Left lung (tissue), 10 donors: ENCODE results near the gene MYOZ2. TPM values are rescaled to one million over a fixed set of nuclear protein-coding genes. Genes with fewer than 3 reads are reported as not detected.

Experiments
- ATAC-seq: fragments of 200-7000 bp; cut with Tn5 transposase; one replicate; pipeline ENCODE4 v1.9.1; 2020; ENCODE audit warnings: moderate library complexity
- DNase-seq, 4 donors: peaks; one replicate each; pipeline ENCODE4 v3.0.0-alpha.2; 2013 to 2020
- H3K27ac ChIP-seq, 2 donors: fragments of 200-600 bp; sonication (generic) in 1 of 2; one replicate each; pipeline versions ENCODE4 v1.5.0 to v1.8.0; 2020 to 2021
- H3K27me3 ChIP-seq, 2 donors: fragments of 200-600 bp; sonication (generic) in 1 of 2; one replicate each; pipeline versions ENCODE4 v1.5.0 to v1.8.0; 2020 to 2021
- H3K36me3 ChIP-seq, 2 donors: fragments of 200-600 bp; sonication (generic) in 1 of 2; one replicate each; pipeline versions ENCODE4 v1.5.0 to v1.8.0; 2020 to 2021
- H3K4me1 ChIP-seq, 2 donors: fragments of 200-600 bp; one replicate each; pipeline ENCODE4 v1.8.0; 2021
- H3K4me3 ChIP-seq, 2 donors: fragments of 200-600 bp; sonication (generic) in 1 of 2; one replicate each; pipeline versions ENCODE4 v1.5.0 to v1.8.0; 2020 to 2021; ENCODE audit warnings: mild to moderate bottlenecking in 1 of 2
- H3K9me3 ChIP-seq, 2 donors: fragments of 200-600 bp; sonication (generic) in 1 of 2; one replicate each; pipeline versions ENCODE4 v1.5.0 to v1.8.0; 2020 to 2021
- intact Hi-C, 2 donors: fragments of 100-400 bp; cut with DNase I; formaldehyde crosslinking; loops; one replicate each; pipeline versions ENCODE4 v1.11.2 to v1.14.2; 2022
- polyA plus RNA-seq, 6 donors: library from polyadenylated mRNA; unstranded; fragments of 120-200 nt; gene quantifications; one replicate each; pipeline ENCODE4 v1.2.1, GENCODE V29; 2013; ENCODE audit not compliant: insufficient read length in 6 of 6
- total RNA-seq, 2 donors: library from RNA; stranded (reverse); fragmentation: NEBNext Ultra II Directional; extraction: Animal tissue kit (Norgen Biotek cat#: 25700); gene quantifications; one replicate each; pipeline ENCODE4 v1.2.1, GENCODE V29; 2021
- TF ChIP-seq, protein P1 (sequence below), 2 donors: fragments of 200-600 bp; sonication (generic) in 1 of 2; IDR thresholded peaks; one replicate each; pipeline versions ENCODE4 v1.5.0 to v1.8.0; 2021; ENCODE audit warnings: antibody characterized with exemption in 2 of 2
- donor health status: DM: no; HTN: yes; CAD: no.
- donor health status: DM: no; HTN: no; CAD: no.

The MYOZ2 gene
- total and polyA plus RNA-seq, 8 donors, result 0.06 to 0.39 (median 0.12) TPM; not detected in 2

GRCh38 chr4:119105605-119106004 is 30.0 kb upstream of the MYOZ2 start:
- Histone ChIP-seq H3K9me3 (no peaks in the 10 kb centered on the region), H3K27me3 (no peaks in the 10 kb centered on the region), H3K27ac (no peak overlapping the region), H3K4me1 (peaks cover 4 to 37% of the 10 kb centered on the region in 2 donors), H3K36me3 (no peaks in the 10 kb centered on the region), H3K4me3 (no peak overlapping the region)
- TF ChIP-seq, protein P1, sequence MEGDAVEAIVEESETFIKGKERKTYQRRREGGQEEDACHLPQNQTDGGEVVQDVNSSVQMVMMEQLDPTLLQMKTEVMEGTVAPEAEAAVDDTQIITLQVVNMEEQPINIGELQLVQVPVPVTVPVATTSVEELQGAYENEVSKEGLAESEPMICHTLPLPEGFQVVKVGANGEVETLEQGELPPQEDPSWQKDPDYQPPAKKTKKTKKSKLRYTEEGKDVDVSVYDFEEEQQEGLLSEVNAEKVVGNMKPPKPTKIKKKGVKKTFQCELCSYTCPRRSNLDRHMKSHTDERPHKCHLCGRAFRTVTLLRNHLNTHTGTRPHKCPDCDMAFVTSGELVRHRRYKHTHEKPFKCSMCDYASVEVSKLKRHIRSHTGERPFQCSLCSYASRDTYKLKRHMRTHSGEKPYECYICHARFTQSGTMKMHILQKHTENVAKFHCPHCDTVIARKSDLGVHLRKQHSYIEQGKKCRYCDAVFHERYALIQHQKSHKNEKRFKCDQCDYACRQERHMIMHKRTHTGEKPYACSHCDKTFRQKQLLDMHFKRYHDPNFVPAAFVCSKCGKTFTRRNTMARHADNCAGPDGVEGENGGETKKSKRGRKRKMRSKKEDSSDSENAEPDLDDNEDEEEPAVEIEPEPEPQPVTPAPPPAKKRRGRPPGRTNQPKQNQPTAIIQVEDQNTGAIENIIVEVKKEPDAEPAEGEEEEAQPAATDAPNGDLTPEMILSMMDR (IDR thresholded peaks at IDR 0.05), result no peak
- DNase-seq, result no peak
- no peak for ATAC-seq
- intact Hi-C loops, result no loop called here

DNA sequence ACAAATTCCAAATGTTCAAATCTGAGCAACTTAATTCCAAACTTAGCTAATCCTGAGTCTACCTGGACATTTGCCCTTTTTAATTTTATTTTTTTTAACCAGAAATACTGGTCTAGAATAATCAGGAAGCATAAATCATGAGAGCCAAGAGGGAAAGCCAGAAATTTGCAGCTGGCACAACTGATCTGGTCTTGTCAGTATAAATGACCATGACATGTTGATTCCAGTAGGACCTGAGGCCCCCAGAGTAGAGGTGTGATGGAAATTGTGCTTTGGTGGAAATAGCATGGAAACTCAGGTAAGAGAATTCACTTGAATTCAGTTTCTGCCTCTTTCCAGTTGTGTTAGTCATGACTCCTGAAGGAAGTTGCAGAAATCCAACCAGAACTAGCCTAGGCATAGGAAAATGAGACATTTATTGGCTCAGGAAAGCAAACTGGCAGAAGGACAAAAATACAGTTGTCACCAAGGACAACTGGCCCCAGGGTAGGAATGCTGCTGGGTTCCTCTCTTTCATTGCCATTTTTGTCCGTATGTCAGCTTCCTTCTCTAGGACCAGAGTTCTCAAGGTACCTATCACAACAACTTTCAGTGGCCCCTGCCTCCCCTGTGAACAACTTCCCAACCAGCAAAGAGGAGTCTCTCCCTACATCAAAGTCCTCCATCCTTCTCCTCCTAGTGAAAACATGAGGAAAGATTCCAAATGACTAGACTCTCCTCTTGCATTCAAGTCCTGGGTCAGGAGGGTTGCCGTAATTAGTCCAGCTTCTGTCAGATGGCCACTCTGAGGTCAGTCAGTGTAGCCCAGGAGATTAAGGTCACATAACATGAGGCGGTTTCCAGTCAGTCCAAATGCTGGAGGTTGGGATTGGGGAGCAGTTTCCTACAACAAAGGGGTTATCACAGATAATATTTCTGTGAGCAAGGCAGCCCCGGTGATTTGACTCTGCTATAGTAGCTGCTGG is 29.3 kb upstream of the MYOZ2 start:
- Histone ChIP-seq H3K9me3 (no peaks in the 10 kb centered on the region), H3K36me3 (no peaks in the 10 kb centered on the region), H3K27ac (no peak overlapping the region), H3K4me1 (peaks cover 4 to 37% of the 10 kb centered on the region in 2 donors), H3K4me3 (no peak overlapping the region), H3K27me3 (no peaks in the 10 kb centered on the region)
- intact Hi-C loops, result no loop called here
- TF ChIP-seq, protein P1 (IDR thresholded peaks at IDR 0.05), result no peak
- DNase-seq (no peak), ATAC-seq (no peak)

DNA sequence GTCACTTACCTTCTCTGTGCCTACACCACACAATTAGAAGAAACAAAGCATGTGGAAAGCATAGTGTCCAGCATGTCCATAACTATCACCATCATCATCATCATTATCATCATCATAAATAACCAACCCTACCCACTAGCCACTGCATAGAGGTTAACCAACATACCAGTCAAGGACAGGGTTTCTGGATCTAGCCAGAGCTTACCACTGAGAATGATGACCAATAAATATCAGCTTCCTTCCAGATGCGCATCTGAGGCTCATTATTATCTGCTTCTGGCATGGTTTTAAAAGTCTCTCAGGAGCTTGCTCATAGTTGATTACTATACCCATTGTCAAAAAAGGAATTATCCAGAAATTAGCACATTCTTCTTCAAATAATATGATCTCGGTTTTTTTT is 25.5 kb upstream of the MYOZ2 start:
- no peak overlapping the region for H3K4me3 ChIP-seq
- H3K27ac ChIP-seq, result no peak overlapping the region
- peaks cover 0 to 29% of the 10 kb centered on the region in 2 donors for H3K4me1 ChIP-seq
- TF ChIP-seq, protein P1 (IDR thresholded peaks at IDR 0.05), result no peak
- intact Hi-C loops, result no loop called here
- no peak for ATAC-seq
- H3K36me3 ChIP-seq, result no peaks in the 10 kb centered on the region
- H3K27me3 ChIP-seq, result no peaks in the 10 kb centered on the region
- DNase-seq, result no peak
- no peaks in the 10 kb centered on the region for H3K9me3 ChIP-seq

DNA sequence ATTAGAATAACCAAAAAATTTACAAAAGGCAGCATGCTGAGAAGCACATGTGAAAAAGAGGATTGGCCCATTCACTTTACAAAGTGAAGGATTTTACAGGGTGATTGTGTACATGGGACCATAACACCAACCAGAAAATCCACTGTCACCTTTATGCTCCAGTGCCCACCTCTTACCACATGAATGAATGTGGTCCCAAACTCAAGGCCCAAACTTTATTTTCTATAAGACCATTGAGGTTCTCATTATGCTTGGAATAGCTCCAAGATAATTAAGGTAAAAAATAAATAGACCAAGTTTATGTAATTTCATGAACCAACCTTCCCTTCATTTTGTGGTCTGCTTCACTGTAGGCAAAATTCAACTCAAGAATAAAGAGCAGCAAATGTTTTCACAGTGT is 24.3 kb upstream of the MYOZ2 start:
- H3K9me3 ChIP-seq, result no peaks in the 10 kb centered on the region
- intact Hi-C loops, result no loop called here
- TF ChIP-seq, protein P1 (IDR thresholded peaks at IDR 0.05), result no peak
- no peaks in the 10 kb centered on the region for H3K27me3 ChIP-seq
- no peak overlapping the region for H3K27ac ChIP-seq
- H3K4me3 ChIP-seq, result no peak overlapping the region
- ATAC-seq (no peak), DNase-seq (no peak)
- H3K4me1 ChIP-seq, result peaks cover 0 to 17% of the 10 kb centered on the region in 2 donors
- no peaks in the 10 kb centered on the region for H3K36me3 ChIP-seq

DNA sequence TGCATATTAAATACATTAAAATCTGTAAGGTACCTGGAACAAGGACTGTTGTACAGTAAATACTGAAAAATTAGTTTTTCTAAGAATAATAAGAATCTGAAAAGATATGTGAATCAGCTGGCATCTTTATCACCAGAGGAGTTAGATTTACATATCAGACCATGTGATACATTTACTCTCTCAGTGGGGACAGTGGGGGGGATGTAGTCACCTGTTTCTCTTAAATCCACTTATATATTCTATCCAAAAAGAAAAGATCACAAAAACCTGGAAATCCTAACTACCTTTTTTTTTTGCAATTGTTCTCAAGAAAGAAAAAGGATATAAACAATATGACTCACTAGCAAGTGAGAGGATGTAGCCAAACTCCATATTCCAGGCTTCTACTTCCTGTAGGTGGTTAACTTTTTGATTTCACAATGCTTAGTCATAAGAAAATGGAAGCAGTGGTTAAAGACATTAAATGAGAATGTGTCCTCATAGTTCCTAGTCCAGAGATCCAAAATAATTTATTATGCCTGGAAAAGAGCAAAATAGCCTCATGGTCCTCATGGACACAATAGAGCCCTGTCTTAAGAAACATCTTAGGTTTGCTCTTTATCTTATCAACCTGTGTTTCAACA is 22.5 kb upstream of the MYOZ2 start:
- DNase-seq (no peak), ATAC-seq (peak; percentile 83)
- intact Hi-C loops, result no loop called here
- peak overlapping the region in 1 of 2 donors; percentile 71 for H3K27ac ChIP-seq
- no peak overlapping the region for H3K4me3 ChIP-seq
- H3K36me3 ChIP-seq, result no peaks in the 10 kb centered on the region
- peaks cover 0 to 15% of the 10 kb centered on the region in 2 donors for H3K4me1 ChIP-seq
- H3K27me3 ChIP-seq, result no peaks in the 10 kb centered on the region
- TF ChIP-seq, protein P1 (IDR thresholded peaks at IDR 0.05), result no peak
- H3K9me3 ChIP-seq, result no peaks in the 10 kb centered on the region
